Measurements from ENCODE around the gene ANTKMT.

ANTKMT gene

GRCh38 chr16:678858-679813 is 41.8 kb upstream of the ANTKMT start:
- peak overlapping the region; percentile 91 for H3K27ac ChIP-seq
- no peak for TF ChIP-seq CTCF (conservative IDR thresholded peaks at IDR 0.05)

GRCh38 chr16:679814-680624 is 40.9 kb upstream of the ANTKMT start, which contains the start of gene STUB1:
Gene STUB1 (plus strand): TSS chr16:680410. CDS start chr16:680526, 116 bp downstream.
- TF ChIP-seq CTCF (conservative IDR thresholded peaks at IDR 0.05) = no peak
- peak within 1 kb of the TSS; percentile 91 for H3K27ac ChIP-seq

- H3K27ac ChIP-seq = peak overlapping the region; percentile 91
- no peak for TF ChIP-seq CTCF (conservative IDR thresholded peaks at IDR 0.05)
Measured at GRCh38 chr16:680625-680945, 40.4 kb upstream of the ANTKMT start.

- peak overlapping the region; percentile 91 for H3K27ac ChIP-seq
- TF ChIP-seq CTCF (conservative IDR thresholded peaks at IDR 0.05) = no peak
Measured at GRCh38 chr16:680967-681745, 39.8 kb upstream of the ANTKMT start.

GRCh38 chr16:681746-682427 is 39.1 kb upstream of the ANTKMT start:
- peak overlapping the region; percentile 91 for H3K27ac ChIP-seq
- TF ChIP-seq CTCF (conservative IDR thresholded peaks at IDR 0.05) = no peak

GRCh38 chr16:682493-683395 is 38.2 kb upstream of the ANTKMT start:
- peak overlapping the region; percentile 91 for H3K27ac ChIP-seq
- TF ChIP-seq CTCF (conservative IDR thresholded peaks at IDR 0.05) = no peak
